HEK293 (cell line): ENCODE measurements around the gene GARIN5A.
A peak's percentile ranks its signal among the peaks of the same experiment; 100 is the strongest.

Source experiments
- BCL11A ChIP-seq: fragments of 450-650 bp; formaldehyde crosslinking; IDR thresholded peaks from 2 replicates; pipeline ENCODE4 v1.5.1; 2016; ENCODE audit warnings: low read depth, missing biosample characterization, missing genetic modification characterization
- CTCF ChIP-seq: fragments of 450-650 bp; formaldehyde crosslinking; IDR thresholded peaks from 2 replicates; pipeline ENCODE4 v1.5.1; 2016; ENCODE audit warnings: missing biosample characterization, missing genetic modification characterization
- GLIS1 ChIP-seq: fragments of 450-650 bp; formaldehyde crosslinking; IDR thresholded peaks from 2 replicates; pipeline ENCODE4 v1.5.1; 2016; ENCODE audit warnings: missing biosample characterization, missing genetic modification characterization
- HOXA7 ChIP-seq: sonication (generic); formaldehyde crosslinking; IDR thresholded peaks from 2 replicates; pipeline ENCODE4 v1.8.1; 2022; ENCODE audit warnings: missing genetic modification reagents, borderline replicate concordance
- IKZF3 ChIP-seq: fragments of 450-650 bp; IDR thresholded peaks from 2 replicates; pipeline ENCODE4 v1.5.0; 2018; ENCODE audit warnings: missing biosample characterization, mild to moderate bottlenecking, missing genetic modification characterization, moderate library complexity
- KLF1 ChIP-seq: fragments of 450-650 bp; formaldehyde crosslinking; IDR thresholded peaks from 2 replicates; pipeline ENCODE4 v1.5.1; 2016; ENCODE audit warnings: missing biosample characterization, missing genetic modification characterization
- KLF8 ChIP-seq: fragments of 450-650 bp; formaldehyde crosslinking; IDR thresholded peaks from 2 replicates; pipeline ENCODE4 v1.5.1; 2016; ENCODE audit warnings: missing biosample characterization, missing genetic modification characterization
- MZF1 ChIP-seq: fragments of 450-650 bp; formaldehyde crosslinking; IDR thresholded peaks from 2 replicates; pipeline ENCODE4 v1.5.1; 2017; ENCODE audit warnings: missing biosample characterization, missing genetic modification characterization, borderline replicate concordance
- PATZ1 ChIP-seq: fragments of 450-650 bp; formaldehyde crosslinking; IDR thresholded peaks from 2 replicates; pipeline ENCODE4 v1.5.1; 2016; ENCODE audit warnings: missing biosample characterization, missing genetic modification characterization
- ZBTB49 ChIP-seq: fragments of 450-650 bp; formaldehyde crosslinking; IDR thresholded peaks from 2 replicates; pipeline ENCODE4 v1.5.1; 2016; ENCODE audit warnings: missing biosample characterization, missing genetic modification characterization, low read depth
- ZBTB8A ChIP-seq: fragments of 450-650 bp; formaldehyde crosslinking; IDR thresholded peaks from 2 replicates; pipeline ENCODE4 v1.5.1; 2016; ENCODE audit warnings: missing biosample characterization, missing genetic modification characterization
- ZEB2 ChIP-seq: fragments of 450-650 bp; formaldehyde crosslinking; IDR thresholded peaks from 2 replicates; pipeline ENCODE4 v1.5.1; 2016; ENCODE audit warnings: missing biosample characterization, missing genetic modification characterization
- ZFHX2 ChIP-seq: fragments of 450-650 bp; formaldehyde crosslinking; conservative IDR thresholded peaks from 2 replicates; pipeline ENCODE4 v1.5.1; 2016; ENCODE audit warnings: missing biosample characterization, missing genetic modification characterization
- ZNF112 ChIP-seq: fragments of 450-650 bp; formaldehyde crosslinking; IDR thresholded peaks from 2 replicates; pipeline ENCODE4 v1.5.0; 2017; ENCODE audit warnings: missing biosample characterization, missing genetic modification characterization
- ZNF169 ChIP-seq: fragments of 450-650 bp; formaldehyde crosslinking; IDR thresholded peaks from 2 replicates; pipeline ENCODE4 v1.5.1; 2016; ENCODE audit warnings: missing biosample characterization, missing genetic modification characterization
- ZNF18 ChIP-seq: fragments of 450-650 bp; formaldehyde crosslinking; IDR thresholded peaks from 2 replicates; pipeline ENCODE4 v1.5.1; 2016; ENCODE audit warnings: missing biosample characterization, missing genetic modification characterization
- ZNF202 ChIP-seq: fragments of 450-650 bp; formaldehyde crosslinking; IDR thresholded peaks from 2 replicates; pipeline ENCODE4 v1.5.1; 2016; ENCODE audit warnings: missing biosample characterization, missing genetic modification characterization, borderline replicate concordance
- ZNF214 ChIP-seq: fragments of 450-650 bp; formaldehyde crosslinking; IDR thresholded peaks from 2 replicates; pipeline ENCODE4 v1.5.1; 2017; ENCODE audit warnings: missing biosample characterization, mild to moderate bottlenecking, missing genetic modification characterization, borderline replicate concordance
- ZNF274 ChIP-seq, 2 experiments: fragments of 200-500 bp in 1 of 2; fragments of 450-650 bp in 1 of 2; sonication (Bioruptor generic) in 1 of 2; formaldehyde crosslinking in 1 of 2; IDR thresholded peaks; 2 replicates each; pipeline versions ENCODE4 v1.5.1 to v1.6.1; 2014 to 2016; ENCODE audit warnings: borderline replicate concordance in 1 of 2, inconsistent platforms in 1 of 2, low read length in 1 of 2, missing biosample characterization in 1 of 2, missing genetic modification characterization in 1 of 2
- ZNF366 ChIP-seq: fragments of 450-650 bp; formaldehyde crosslinking; conservative IDR thresholded peaks from 2 replicates; pipeline ENCODE4 v1.5.1; 2016; ENCODE audit warnings: missing biosample characterization, missing genetic modification characterization
- ZNF585B ChIP-seq: fragments of 450-650 bp; formaldehyde crosslinking; IDR thresholded peaks from 2 replicates; pipeline ENCODE4 v1.5.1; 2016; ENCODE audit warnings: missing biosample characterization, missing genetic modification characterization
- ZNF596 ChIP-seq: fragments of 450-650 bp; IDR thresholded peaks from 2 replicates; pipeline ENCODE4 v1.5.0; 2018; ENCODE audit warnings: missing biosample characterization, mild to moderate bottlenecking, missing genetic modification characterization, moderate library complexity
- ZNF654 ChIP-seq: fragments of 450-650 bp; formaldehyde crosslinking; IDR thresholded peaks from 2 replicates; pipeline ENCODE4 v1.5.1; 2016; ENCODE audit warnings: low read depth, missing biosample characterization, missing genetic modification characterization
- ZNF660 ChIP-seq: fragments of 450-650 bp; IDR thresholded peaks from 2 replicates; pipeline ENCODE4 v1.5.1; 2018; ENCODE audit warnings: missing biosample characterization, mild to moderate bottlenecking, missing genetic modification characterization
- ZNF701 ChIP-seq: fragments of 450-650 bp; formaldehyde crosslinking; IDR thresholded peaks from 2 replicates; pipeline ENCODE4 v1.5.1; 2016; ENCODE audit warnings: missing biosample characterization, missing genetic modification characterization
- ZNF747 ChIP-seq: fragments of 450-650 bp; formaldehyde crosslinking; IDR thresholded peaks from 2 replicates; pipeline ENCODE4 v1.5.1; 2016; ENCODE audit warnings: missing biosample characterization, missing genetic modification characterization
- TF ChIP-seq, protein P1 (sequence below): fragments of 450-650 bp; formaldehyde crosslinking; IDR thresholded peaks from 2 replicates; pipeline ENCODE4 v1.5.1; 2016; ENCODE audit warnings: missing biosample characterization, missing genetic modification characterization

Gene GARIN5A

GRCh38 chr19:50500060-50500752 lies 23.6 kb upstream of the GARIN5A start (continued):
- TF ChIP-seq ZNF596 (tag by site-specific recombination) (peak; percentile 97), GLIS1 (tag by site-specific recombination) (peak; percentile 84), ZBTB49 (no peak), ZNF202 (peak; percentile 61; the same call in 1 of the 2 replicates), ZNF654 (tag by site-specific recombination) (no peak), ZNF701 (tag by site-specific recombination) (no peak), ZNF169 (tag by site-specific recombination) (peak; percentile 96; the same call in 1 of the 2 replicates), ZFHX2 (tag by site-specific recombination) (peak; percentile 28; the same call in 1 of the 2 replicates), ZNF585B (tag by site-specific recombination) (no peak), ZNF214 (tag by site-specific recombination) (no peak), ZNF18 (tag by site-specific recombination) (no peak), BCL11A (tag by site-specific recombination) (0 out of 2 replicates have a peak, but pooled peaks have one; percentile 15), ZNF112 (tag by site-specific recombination) (no peak), CTCF (tag by site-specific recombination) (peak; percentile 18; the same call in 1 of the 2 replicates), HOXA7 (CRISPR knock-in tag) (no peak), IKZF3 (tag by site-specific recombination) (0 out of 2 replicates have a peak, but pooled peaks have one; percentile 14), ZBTB8A (tag by site-specific recombination) (no peak), ZEB2 (tag by site-specific recombination) (peak; percentile 54; the same call in 1 of the 2 replicates), ZNF660 (tag by site-specific recombination) (no peak), MZF1 (tag by site-specific recombination) (no peak), ZNF274 (IDR thresholded peaks at IDR 0.05; ENCODE audit: low read length) (no peak), ZNF274 (tag by site-specific recombination; IDR thresholded peaks at IDR 0.05; ENCODE audit: borderline replicate concordance) (no peak), KLF1 (peak; percentile 17; the same call in 1 of the 2 replicates), ZNF366 (tag by site-specific recombination) (peak; percentile 95), PATZ1 (tag by site-specific recombination) (peak; percentile 83), ZNF747 (tag by site-specific recombination) (no peak), KLF8 (tag by site-specific recombination) (0 out of 2 replicates have a peak, but pooled peaks have one; percentile 12)
- TF ChIP-seq, protein P1, sequence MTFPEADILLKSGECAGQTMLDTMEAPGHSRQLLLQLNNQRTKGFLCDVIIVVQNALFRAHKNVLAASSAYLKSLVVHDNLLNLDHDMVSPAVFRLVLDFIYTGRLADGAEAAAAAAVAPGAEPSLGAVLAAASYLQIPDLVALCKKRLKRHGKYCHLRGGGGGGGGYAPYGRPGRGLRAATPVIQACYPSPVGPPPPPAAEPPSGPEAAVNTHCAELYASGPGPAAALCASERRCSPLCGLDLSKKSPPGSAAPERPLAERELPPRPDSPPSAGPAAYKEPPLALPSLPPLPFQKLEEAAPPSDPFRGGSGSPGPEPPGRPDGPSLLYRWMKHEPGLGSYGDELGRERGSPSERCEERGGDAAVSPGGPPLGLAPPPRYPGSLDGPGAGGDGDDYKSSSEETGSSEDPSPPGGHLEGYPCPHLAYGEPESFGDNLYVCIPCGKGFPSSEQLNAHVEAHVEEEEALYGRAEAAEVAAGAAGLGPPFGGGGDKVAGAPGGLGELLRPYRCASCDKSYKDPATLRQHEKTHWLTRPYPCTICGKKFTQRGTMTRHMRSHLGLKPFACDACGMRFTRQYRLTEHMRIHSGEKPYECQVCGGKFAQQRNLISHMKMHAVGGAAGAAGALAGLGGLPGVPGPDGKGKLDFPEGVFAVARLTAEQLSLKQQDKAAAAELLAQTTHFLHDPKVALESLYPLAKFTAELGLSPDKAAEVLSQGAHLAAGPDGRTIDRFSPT (tag by site-specific recombination), result peak; percentile 77
